Measurements from ENCODE around the gene RASAL1.

Gene RASAL1

DNA sequence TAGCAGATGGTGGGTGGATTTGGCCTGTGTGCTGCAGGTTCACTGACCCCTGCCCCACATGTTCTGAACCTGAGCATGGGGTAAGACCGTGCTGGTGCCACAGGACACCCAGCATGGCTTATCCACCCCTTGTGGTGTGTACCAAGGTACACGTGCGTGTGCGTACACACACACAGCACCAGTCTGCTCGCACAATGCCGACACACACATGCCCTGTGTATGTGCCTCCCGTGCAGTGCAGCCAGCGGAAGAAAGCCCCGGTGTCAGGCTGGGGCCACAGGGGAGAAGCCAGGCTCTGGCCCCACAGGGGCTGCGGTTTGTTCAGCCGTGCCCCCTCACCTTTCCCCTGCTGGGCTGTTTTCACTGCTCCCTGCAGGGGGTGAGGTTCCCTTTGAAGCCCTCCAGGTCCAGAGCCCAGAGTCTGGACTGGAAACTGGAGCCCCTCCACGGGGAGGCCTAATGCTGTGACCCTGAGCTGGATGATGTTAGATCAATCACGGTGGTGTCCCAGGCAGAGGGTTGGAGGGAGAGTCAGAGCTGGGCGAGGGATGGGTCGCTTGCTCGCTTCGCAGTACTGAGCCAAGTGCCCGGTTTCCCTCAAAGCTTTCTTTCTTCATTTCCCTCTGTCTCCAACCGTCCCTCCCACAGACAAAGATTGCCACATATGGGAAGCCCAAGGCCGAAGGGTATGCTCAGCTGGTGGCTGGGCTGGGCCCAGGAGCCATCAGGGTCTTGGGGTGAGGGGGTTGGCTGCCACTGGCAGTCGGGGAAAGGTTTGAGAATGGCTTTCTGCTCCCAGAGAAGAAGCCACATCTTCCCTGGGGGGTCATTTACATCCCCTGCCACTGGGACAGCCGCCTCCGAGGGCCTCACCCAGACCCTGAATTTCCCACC lies 72.8 kb downstream of the RASAL1 start:
- H3K9me3 ChIP-seq (ENCODE audit: control insufficient read depth, insufficient read depth, low read length), result no peaks in the 10 kb centered on the region
- peaks cover 16% of the 10 kb centered on the region; the same call in 1 of the 2 replicates for H3K4me1 ChIP-seq (ENCODE audit: control insufficient read depth, insufficient read depth, low read length)
- no peak overlapping the region for H3K4me3 ChIP-seq (ENCODE audit: low read depth, low read length)
- H3K9ac ChIP-seq (ENCODE audit: low read depth, low read length), result no peak overlapping the region
- peaks cover 15% of the 10 kb centered on the region for H3K27me3 ChIP-seq (ENCODE audit: control insufficient read depth, insufficient read depth, low read length)
- no peak overlapping the region for H3K27ac ChIP-seq (ENCODE audit: low read depth, low read length)
- no peaks in the 10 kb centered on the region for H3K36me3 ChIP-seq (ENCODE audit: control insufficient read depth, insufficient read depth, low read length)

DNA sequence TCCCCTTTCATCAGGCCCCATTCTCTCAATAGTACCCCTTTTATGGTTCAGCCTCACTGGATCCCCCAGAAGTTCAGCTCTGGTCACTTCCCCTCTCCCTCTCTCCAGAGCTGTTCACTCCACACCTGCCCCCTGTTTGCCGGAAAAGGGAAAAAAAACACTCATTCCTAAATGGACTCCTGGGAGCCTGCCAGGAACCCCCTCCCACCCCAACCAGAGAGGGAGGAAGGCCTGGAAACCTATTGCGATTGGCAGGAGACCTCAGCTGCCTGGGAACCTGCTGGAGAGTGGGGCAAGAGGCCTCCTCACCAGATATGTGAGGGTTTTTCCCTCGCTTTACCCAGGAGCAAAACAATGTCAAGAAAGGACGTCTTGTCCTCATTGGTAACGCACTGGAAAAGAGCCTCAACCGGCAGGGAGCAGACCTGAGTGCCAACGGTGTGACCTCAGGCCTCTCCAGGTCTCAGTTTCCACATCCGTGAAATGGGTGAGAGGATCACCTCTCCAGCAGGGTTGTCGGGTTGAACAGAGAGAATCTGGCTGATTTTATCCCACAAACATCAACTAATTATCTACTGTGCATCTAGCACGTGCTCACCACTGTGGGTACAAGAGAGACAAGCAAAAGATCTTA lies 74.4 kb downstream of the RASAL1 start:
- Histone ChIP-seq H3K4me1 (ENCODE audit: control insufficient read depth, insufficient read depth, low read length) (peaks cover 11% of the 10 kb centered on the region; the same call in 1 of the 2 replicates), H3K27me3 (ENCODE audit: control insufficient read depth, insufficient read depth, low read length) (peaks cover 29% of the 10 kb centered on the region), H3K4me3 (ENCODE audit: low read depth, low read length) (no peak overlapping the region), H3K9ac (ENCODE audit: low read depth, low read length) (no peak overlapping the region), H3K27ac (ENCODE audit: low read depth, low read length) (no peak overlapping the region), H3K9me3 (ENCODE audit: control insufficient read depth, insufficient read depth, low read length) (no peaks in the 10 kb centered on the region), H3K36me3 (ENCODE audit: control insufficient read depth, insufficient read depth, low read length) (no peaks in the 10 kb centered on the region)

DNA sequence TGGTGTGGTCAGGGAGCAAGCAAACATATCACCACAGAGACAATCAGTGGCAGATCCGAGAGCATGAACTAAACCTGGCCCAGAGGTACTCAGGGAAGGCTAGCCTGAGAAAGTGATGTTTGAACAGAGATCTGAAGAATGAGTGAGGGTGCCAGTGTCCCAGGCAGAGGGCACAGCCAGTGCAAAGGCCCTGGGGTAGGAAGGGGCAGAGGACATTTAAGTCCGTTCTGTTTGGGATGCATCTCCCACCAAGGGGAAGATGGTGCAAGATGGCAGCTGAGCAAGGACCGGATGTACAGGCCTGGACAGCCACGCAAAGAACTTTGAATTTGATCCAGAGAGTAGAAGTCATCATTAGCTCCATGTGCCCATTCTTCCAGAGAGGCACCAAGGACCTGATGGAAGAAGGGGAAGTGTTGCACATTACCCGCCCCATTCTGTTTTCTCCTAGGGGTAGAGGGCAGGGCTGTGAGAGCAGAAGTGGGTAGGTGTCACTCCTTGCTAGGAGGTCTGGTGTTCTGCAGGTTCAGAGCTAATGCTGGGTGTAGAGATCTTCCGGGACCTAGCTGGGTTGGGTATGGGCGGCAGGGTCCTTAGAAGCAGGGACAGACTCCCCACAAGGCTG lies 75.1 kb downstream of the RASAL1 start:
- Histone ChIP-seq H3K36me3 (ENCODE audit: control insufficient read depth, insufficient read depth, low read length) (no peaks in the 10 kb centered on the region), H3K4me1 (ENCODE audit: control insufficient read depth, insufficient read depth, low read length) (peaks cover 11% of the 10 kb centered on the region; the same call in 1 of the 2 replicates), H3K9ac (ENCODE audit: low read depth, low read length) (no peak overlapping the region), H3K27me3 (ENCODE audit: control insufficient read depth, insufficient read depth, low read length) (peaks cover 36% of the 10 kb centered on the region), H3K9me3 (ENCODE audit: control insufficient read depth, insufficient read depth, low read length) (no peaks in the 10 kb centered on the region), H3K27ac (ENCODE audit: low read depth, low read length) (no peak overlapping the region), H3K4me3 (ENCODE audit: low read depth, low read length) (no peak overlapping the region)

DNA sequence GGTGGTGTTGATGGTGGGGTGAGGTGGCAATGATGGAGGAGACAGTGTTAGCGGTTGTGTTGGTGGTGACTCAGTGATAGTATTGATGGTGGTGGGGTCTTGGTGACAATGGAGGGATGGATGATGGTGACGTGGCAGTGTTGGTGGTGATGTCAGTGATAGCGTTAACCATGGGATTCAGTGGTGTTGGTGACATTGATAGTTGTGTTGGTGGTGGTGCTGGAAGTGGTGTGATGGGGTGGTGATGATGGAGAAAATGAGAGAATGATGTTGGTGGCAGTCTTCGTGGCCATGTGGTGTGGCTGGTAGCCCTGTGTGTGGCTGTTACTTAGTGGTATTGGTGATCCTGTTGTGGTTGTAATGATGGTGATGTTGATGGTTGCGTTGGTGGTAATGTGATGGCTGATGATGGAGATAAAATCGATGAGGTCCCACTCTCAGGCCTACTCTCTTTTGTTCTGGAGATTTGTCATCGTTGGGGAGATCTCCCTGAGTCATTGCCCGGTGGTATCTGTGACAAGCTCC lies 76.4 kb downstream of the RASAL1 start:
- Histone ChIP-seq H3K4me3 (ENCODE audit: low read depth, low read length) (no peak overlapping the region), H3K36me3 (ENCODE audit: control insufficient read depth, insufficient read depth, low read length) (no peaks in the 10 kb centered on the region), H3K4me1 (ENCODE audit: control insufficient read depth, insufficient read depth, low read length) (peaks cover 11% of the 10 kb centered on the region; the same call in 1 of the 2 replicates), H3K27me3 (ENCODE audit: control insufficient read depth, insufficient read depth, low read length) (peaks cover 47% of the 10 kb centered on the region), H3K9ac (ENCODE audit: low read depth, low read length) (no peak overlapping the region), H3K27ac (ENCODE audit: low read depth, low read length) (no peak overlapping the region), H3K9me3 (ENCODE audit: control insufficient read depth, insufficient read depth, low read length) (no peaks in the 10 kb centered on the region)

DNA sequence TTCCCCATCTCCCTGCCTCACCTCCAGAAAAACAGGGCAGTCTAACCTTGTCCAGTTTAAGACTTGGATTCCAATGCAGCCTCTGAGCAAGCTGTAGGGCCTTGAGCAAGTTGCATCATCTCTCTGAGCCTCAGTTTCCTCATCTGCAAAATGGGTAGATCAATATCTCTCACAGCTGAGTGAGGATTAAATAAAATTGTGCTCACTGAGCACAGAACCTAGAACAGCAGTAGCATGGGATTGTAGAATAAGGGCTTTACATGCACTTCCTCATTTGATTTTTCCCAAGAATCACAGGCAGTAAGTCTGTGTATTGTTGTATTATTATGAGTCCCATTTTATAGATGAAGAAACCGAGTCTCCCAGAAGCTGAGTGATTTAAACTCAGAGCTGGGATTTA lies 77.0 kb downstream of the RASAL1 start:
- H3K4me1 ChIP-seq (ENCODE audit: control insufficient read depth, insufficient read depth, low read length), result peaks cover 11% of the 10 kb centered on the region; the same call in 1 of the 2 replicates
- H3K36me3 ChIP-seq (ENCODE audit: control insufficient read depth, insufficient read depth, low read length), result no peaks in the 10 kb centered on the region

DNA sequence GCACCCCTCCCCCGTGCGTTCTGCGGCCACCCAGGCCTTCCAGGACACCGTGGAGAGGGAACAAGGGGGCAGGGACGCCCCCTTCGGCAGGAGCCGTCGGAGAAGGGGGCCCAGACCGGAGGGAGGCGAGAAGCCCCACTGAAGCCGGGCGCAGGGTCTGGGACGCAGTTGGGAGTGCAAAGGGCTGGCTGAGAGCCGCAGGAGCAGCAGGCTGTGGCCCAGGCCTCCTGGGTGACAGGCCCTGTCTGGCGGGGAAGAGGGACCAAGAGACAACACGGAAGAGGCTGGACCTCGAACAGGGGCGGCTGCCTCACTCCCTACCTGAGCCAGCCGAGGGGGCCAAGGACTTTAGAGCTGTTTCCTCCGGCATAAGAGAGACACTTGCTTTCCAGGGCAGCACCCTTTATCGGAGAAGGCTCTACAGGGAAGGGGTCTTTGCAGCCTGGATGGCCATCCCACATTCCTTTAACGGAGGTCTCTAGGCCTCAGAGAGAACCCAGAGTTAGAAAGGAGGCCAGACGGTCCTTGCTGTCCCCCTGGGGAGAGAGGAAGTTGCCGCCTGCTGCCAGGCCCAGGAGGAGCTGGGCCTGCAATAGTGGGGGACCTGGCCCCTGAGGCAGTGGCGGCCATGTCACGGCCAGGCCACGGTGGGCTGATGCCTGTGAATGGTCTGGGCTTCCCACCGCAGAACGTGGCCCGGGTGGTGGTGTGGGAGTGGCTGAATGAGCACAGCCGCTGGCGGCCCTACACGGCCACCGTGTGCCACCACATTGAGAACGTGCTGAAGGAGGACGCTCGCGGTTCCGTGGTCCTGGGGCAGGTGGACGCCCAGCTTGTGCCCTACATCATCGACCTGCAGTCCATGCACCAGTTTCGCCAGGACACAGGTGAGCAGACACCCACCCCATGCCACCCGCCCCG lies 77.7 kb downstream of the RASAL1 start:
- Histone ChIP-seq H3K9ac (ENCODE audit: low read depth, low read length) (no peak overlapping the region), H3K4me3 (ENCODE audit: low read depth, low read length) (no peak overlapping the region; the same call in 1 of the 2 replicates), H3K36me3 (ENCODE audit: control insufficient read depth, insufficient read depth, low read length) (no peaks in the 10 kb centered on the region), H3K9me3 (ENCODE audit: control insufficient read depth, insufficient read depth, low read length) (no peaks in the 10 kb centered on the region), H3K4me1 (ENCODE audit: control insufficient read depth, insufficient read depth, low read length) (peaks cover 6% of the 10 kb centered on the region; the same call in 1 of the 2 replicates), H3K27ac (ENCODE audit: low read depth, low read length) (no peak overlapping the region), H3K27me3 (ENCODE audit: control insufficient read depth, insufficient read depth, low read length) (peaks cover 48% of the 10 kb centered on the region)

More for the DNA sequence above, 77.0 kb downstream of the RASAL1 start:
- Histone ChIP-seq H3K27me3 (ENCODE audit: control insufficient read depth, insufficient read depth, low read length) (peaks cover 48% of the 10 kb centered on the region), H3K9me3 (ENCODE audit: control insufficient read depth, insufficient read depth, low read length) (no peaks in the 10 kb centered on the region), H3K9ac (ENCODE audit: low read depth, low read length) (no peak overlapping the region), H3K4me3 (ENCODE audit: low read depth, low read length) (no peak overlapping the region), H3K27ac (ENCODE audit: low read depth, low read length) (no peak overlapping the region)

DNA sequence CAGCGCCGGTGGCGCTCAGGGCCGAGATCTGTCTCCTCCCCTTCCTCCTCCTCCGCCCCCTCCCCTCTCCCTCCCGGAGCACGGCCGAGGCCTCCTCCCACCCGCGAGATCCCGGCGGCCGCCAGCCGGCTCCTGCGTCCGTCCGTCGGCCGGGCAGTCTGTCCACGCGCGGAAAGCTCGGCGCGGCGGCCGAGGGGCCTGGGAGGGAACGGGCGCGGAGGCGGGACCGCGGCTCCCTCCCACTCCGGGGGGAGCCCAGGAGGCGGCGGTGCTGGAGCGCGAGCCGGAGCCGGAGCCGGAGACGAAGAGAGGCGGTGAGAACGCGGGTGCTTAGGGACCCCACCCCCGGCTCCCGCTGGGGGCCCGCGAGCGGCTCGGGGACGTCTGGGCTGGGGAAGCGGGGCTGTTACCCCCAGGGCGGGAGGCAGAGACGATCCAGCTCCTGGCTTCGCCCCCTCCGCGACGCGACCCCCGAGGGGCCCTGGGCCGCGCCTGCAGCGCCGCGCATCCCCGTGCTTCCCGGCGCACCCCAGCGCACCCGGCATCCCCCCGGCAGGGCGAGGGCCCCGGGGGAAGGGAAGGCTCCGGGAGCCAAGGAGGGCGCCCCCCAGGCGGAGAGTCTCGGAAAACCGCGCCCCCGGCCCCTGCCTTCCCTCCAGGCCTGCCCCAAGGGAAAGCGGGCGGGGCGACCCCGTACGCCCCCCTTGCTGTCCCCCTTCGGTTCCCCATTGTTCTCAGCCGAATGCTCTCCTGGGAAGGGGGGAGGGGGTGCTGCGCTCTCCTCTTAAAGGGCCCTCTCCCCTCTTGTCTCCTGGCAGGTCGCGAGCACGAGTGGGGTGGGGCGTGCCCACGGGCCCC lies 78.7 kb downstream of the RASAL1 start, which contains the start of gene DTX1:
DTX1 (plus strand) TSS at position 100 of the 858 bp plus-strand sequence. CDS start 1,463 bp downstream, outside the sequence.
- H3K4me1 ChIP-seq (ENCODE audit: control insufficient read depth, insufficient read depth, low read length), result no peaks in the 10 kb centered on the region
- peaks cover 48% of the 10 kb centered on the region for H3K27me3 ChIP-seq (ENCODE audit: control insufficient read depth, insufficient read depth, low read length)
- no peaks in the 10 kb centered on the region for H3K9me3 ChIP-seq (ENCODE audit: control insufficient read depth, insufficient read depth, low read length)
- H3K4me3 ChIP-seq (ENCODE audit: low read depth, low read length), result peak within 1 kb of the TSS; percentile 65
- H3K36me3 ChIP-seq (ENCODE audit: control insufficient read depth, insufficient read depth, low read length), result no peaks in the 10 kb centered on the region
- H3K9ac ChIP-seq (ENCODE audit: low read depth, low read length), result no peak within 1 kb of the TSS
- H3K27ac ChIP-seq (ENCODE audit: low read depth, low read length), result no peak within 1 kb of the TSS

DNA sequence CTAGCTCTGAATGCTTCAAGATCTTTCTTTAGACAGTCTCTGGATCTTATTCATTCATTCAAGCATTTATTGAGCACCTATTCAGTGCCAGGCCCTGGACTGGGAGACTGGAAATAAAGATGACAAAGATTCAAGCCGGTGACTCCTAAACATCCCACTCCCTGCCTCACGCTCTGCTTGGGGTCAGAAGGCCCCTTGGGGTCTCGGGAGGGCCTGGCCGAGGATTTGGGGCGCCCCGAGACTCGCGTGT lies 79.3 kb downstream of the RASAL1 start:
- H3K27me3 ChIP-seq (ENCODE audit: control insufficient read depth, insufficient read depth, low read length), result peaks cover 48% of the 10 kb centered on the region
- H3K4me1 ChIP-seq (ENCODE audit: control insufficient read depth, insufficient read depth, low read length), result no peaks in the 10 kb centered on the region
- peak overlapping the region; percentile 65; the same call in 1 of the 2 replicates for H3K4me3 ChIP-seq (ENCODE audit: low read depth, low read length)
- no peaks in the 10 kb centered on the region for H3K9me3 ChIP-seq (ENCODE audit: control insufficient read depth, insufficient read depth, low read length)
- no peak overlapping the region for H3K9ac ChIP-seq (ENCODE audit: low read depth, low read length)
- no peaks in the 10 kb centered on the region for H3K36me3 ChIP-seq (ENCODE audit: control insufficient read depth, insufficient read depth, low read length)
- no peak overlapping the region for H3K27ac ChIP-seq (ENCODE audit: low read depth, low read length)

DNA sequence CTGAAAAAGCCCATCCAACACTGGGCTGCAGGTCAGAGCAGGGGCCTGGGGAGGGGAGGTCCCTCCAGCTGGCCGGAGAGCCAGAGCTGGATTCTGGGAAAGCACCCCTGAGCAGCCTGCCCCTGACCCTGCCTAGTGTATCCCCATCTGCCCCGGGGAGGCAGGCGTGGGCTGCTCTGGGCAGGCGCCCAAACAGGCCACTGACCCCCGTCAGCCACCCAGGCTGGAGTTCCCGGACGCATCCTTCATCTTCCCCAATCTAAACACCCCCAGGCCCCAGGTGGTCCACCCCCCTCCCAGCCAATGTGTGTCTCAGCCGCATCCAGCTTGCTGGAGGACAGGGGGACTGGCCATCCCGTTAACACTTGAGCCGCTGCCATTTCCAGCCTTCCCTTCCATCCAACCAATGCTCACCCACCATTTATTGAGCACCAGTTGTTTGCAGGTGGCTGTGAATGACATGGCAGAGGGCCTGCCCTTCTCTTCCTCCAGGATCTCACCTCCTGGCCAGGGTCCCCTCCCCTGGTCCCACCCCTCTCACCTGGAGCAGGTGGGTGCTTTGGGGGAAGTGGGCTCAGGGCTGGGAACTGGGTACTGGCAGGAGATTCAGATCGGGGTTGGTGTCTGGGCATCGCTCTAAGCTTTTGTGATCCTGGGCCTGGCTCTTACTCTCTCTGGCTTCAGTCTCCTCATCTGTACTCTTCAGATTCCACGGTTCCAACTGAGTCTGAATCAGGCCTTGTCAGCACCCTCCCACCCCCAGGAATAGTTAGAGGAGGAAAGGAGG lies 79.8 kb downstream of the RASAL1 start:
- H3K4me3 ChIP-seq (ENCODE audit: low read depth, low read length), result 0 out of 2 replicates have a peak overlapping the region, but pooled peaks have one; percentile 65
- no peak overlapping the region for H3K27ac ChIP-seq (ENCODE audit: low read depth, low read length)
- H3K9ac ChIP-seq (ENCODE audit: low read depth, low read length), result no peak overlapping the region
- H3K36me3 ChIP-seq (ENCODE audit: control insufficient read depth, insufficient read depth, low read length), result no peaks in the 10 kb centered on the region
- H3K4me1 ChIP-seq (ENCODE audit: control insufficient read depth, insufficient read depth, low read length), result no peaks in the 10 kb centered on the region
- peaks cover 47% of the 10 kb centered on the region for H3K27me3 ChIP-seq (ENCODE audit: control insufficient read depth, insufficient read depth, low read length)
- H3K9me3 ChIP-seq (ENCODE audit: control insufficient read depth, insufficient read depth, low read length), result no peaks in the 10 kb centered on the region

All from HUES48 (cell line).